GM12872 (cell line): ENCODE data around the gene SMURF2.

Experiments
- CTCF ChIP-seq: IDR thresholded peaks from 3 replicates; pipeline ENCODE4 v1.5.1; 2011; ENCODE audit warnings: low read depth, mild to moderate bottlenecking, low read length, moderate library complexity; ENCODE audit not compliant: insufficient read depth

SMURF2 gene

DNA sequence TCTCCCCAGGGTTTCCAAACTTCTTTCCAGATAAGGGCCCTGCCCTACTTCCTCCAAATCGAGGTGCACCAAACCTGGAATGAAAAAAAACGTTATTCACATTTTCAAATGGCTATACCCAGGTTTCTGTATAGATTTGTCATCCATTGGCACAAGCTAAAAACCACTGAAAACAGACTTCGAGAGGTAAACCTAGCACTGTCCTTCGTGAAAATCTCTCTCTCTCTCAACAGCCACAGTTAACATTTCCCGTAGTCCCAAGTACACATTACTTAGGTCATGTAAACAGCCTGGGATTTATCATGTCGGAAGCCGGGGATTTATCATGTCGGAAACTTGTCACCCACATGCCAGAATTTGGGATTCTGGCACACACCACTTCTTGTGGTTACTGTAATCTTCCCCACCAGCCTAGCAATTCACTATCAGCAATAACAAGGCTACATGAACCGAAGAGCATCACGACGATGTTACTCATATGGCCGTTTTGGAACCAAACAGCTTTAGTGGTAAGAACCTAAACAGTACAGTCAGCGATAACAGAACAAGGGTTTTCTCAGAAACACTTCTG, 157.3 kb downstream of the SMURF2 start:
- no peak for TF ChIP-seq CTCF

DNA sequence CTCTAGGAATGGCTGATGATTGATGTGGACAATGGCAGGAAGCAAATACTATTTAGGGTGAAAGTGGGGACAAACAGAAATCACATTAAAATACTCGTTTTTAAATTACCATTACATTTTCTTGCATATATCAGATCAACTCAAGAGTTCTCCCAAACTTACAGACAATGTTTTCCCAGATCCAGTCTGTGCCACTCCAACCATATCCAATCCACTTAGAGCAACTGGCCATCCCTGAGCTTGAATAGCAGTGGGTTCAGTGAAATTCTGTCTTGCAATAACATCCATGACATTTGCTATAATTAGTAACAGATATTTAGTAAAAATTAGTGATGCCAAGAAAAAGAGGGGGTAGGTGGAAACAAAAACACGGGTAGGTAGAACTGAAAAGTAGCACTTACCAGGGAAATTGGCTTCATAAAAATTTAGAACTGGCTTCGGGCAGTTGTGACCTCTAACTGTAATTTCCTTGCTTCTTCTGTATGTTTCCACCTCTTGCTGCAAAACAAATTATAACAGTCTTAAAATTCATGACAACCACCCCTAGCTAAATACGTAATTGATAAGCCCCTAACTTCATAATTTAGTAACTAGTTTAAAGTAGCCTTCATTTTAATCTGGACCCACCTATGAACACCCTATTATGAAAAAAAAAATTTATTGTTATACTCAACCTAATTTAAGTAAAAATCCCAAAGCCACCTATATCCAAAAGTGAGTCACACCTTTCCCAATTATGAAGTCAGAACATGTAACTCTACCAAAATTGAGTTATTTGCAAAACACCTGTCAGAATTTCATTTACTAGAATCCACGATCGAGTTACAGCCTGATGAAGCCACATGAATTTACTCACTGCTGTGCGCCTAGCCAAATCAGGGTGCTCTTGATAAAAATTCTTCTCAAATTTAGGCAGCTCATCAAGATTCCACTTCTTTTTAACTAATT, 158.0 kb downstream of the SMURF2 start:
- no peak for TF ChIP-seq CTCF

GRCh38 chr17:64503341-64503740, 158.8 kb downstream of the SMURF2 start:
- no peak for TF ChIP-seq CTCF

GRCh38 chr17:64502809-64503208, 159.3 kb downstream of the SMURF2 start:
- TF ChIP-seq CTCF = no peak

DNA sequence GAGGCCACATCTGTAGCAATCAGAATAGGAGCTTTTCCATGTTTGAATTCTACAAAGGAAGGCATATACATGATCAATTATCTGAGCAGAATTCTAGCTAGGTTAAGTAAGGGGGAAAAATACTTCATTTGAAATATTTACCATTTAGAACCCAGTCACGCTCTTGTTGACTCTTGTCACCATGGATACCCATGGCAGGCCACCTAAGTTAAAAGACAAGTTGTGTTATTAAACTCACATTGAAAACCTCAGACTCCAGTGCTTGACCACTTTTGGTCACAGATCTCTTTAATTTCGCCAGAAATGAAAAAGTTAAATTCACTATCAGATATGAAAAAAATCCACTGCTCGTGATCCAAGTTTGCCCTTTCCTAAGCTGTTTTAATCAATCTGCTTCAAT, 160.1 kb downstream of the SMURF2 start:
- TF ChIP-seq CTCF = no peak

DNA sequence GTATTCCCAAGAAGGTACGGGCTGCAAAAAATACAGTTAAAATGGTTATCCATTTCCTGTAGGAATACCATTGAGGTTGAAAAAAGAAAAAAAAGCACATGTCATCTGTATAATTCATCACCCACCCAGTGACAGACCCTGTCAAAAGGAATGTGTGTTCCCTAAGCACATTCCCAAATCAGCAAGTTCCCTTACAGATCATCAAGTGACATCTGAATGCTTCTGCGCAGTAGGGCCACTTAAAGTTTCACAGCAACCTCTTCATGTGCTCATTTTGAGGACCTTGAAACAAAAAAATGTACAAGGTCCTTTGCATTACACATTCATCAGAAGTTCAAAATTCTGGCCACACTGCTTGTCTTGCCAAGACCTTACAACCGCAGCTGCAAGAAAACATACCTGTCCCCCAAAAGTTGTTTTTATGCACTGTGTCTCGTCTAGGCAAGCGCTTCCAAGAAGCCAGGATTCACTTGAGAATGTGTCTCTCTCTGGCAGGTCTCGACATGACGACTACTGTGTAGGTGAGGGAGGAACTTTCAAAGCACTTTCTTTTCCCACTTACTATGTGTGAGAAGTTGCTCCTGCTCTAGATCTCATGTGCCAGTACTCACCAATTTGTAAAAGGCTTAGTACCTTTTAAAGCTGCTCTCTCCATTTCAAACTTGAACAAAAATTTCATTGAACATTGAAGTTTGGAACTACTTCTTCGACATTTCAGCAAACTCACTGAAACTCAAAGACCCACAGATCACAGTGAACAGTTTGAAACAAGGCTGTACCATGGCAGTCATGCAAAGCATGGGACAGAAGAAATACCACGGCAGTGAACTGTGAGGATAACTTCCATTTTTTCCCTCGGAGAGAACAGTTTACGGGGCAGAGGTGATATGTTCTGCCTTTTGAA, 161.0 kb downstream of the SMURF2 start:
- no peak for TF ChIP-seq CTCF

DNA sequence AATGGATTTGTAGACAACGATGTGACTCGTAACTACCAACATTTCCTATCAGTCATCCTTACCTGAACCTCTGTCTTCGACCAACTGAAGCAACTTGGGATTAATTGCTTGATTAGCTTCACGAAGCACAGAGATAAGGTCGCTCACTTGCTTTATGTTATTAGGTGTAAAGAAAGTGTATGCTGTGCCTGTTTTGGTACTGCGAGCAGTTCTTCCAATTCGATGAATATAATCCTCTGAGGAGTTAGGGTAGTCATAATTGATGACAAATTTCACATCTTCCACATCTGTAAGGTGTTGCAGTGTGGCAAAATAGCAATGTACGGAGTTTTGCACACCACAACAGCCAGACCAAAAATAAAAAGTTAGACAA, 161.6 kb downstream of the SMURF2 start:
- TF ChIP-seq CTCF = no peak
